ENCODE data around the gene RFK. TPM values are rescaled to one million over a fixed set of nuclear protein-coding genes. Genes with fewer than 3 reads are reported as not detected.

RFK gene
- total and polyA plus RNA-seq, 9 of the 15 experiments (the other 6 are each of a cell fraction or from before 2014, with no cell fraction given): 3.8 to 51.1 (median 14.8) TPM

GRCh38 chr9:76400534-76401096, 6.4 kb upstream of the RFK start (continued):
- TF ChIP-seq, protein P1, sequence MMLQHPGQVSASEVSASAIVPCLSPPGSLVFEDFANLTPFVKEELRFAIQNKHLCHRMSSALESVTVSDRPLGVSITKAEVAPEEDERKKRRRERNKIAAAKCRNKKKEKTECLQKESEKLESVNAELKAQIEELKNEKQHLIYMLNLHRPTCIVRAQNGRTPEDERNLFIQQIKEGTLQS (IDR thresholded peaks at IDR 0.05): no peak
- TF ChIP-seq, protein P1 (CRISPR knock-in tag; conservative IDR thresholded peaks at IDR 0.05): no peak
- TF ChIP-seq, protein P2, sequence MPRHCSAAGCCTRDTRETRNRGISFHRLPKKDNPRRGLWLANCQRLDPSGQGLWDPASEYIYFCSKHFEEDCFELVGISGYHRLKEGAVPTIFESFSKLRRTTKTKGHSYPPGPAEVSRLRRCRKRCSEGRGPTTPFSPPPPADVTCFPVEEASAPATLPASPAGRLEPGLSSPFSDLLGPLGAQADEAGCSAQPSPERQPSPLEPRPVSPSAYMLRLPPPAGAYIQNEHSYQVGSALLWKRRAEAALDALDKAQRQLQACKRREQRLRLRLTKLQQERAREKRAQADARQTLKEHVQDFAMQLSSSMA (CRISPR knock-in tag; IDR thresholded peaks at IDR 0.05): no peak

DNA sequence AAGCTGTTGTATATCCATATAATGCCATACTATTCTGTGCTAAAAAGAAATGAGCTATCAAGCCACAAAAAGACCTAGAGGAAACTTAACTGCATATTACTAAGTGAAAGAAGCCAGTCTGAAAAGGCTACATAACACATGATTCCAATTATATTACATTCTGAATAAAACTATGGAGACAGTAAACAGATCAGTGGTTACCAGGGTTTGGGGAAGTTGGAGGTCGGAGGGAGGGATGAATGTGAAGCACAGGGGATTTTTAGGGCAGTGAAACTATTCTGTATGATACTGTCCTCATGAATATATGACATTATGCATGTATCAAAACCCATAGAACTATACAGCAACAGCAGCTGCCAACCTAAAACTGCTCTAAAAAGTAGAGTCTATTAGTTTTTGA, 5.6 kb upstream of the RFK start:
- no peak overlapping the region for H2AFZ ChIP-seq (ENCODE audit: low read depth, low read length)
- ATAC-seq: no peak
- in situ Hi-C loops (cut with MboI): no loop called here
- no peak overlapping the region for H3K4me3 ChIP-seq
- CTCF ChIA-PET (ENCODE audit: low intra/inter-chr PET ratio): no interaction called here
- WGBS (ENCODE audit: insufficient coverage, low coverage, missing lambda C conversion rate): 0% methylated on average over 1 of the region's 1 CpG
- intact Hi-C loops (cut with micrococcal nuclease): loop anchor here (5.0 to 10.0 kb wide), 2 partner anchors 55 to 297 kb away; partner anchors contain the start of gene GCNT1
- DNase-seq (ENCODE audit: extremely low read depth in 1 of 4, low spot score in 3 of 4): no peak
- POLR2A ChIA-PET: interaction anchor here (0.6 kb wide), 1 partner anchor 1186 kb away, joined by 3 read pairs; no protein-coding TSS in a partner anchor
- H3K4me1 ChIP-seq (replicated peaks in 1 of 2; ENCODE audit: control insufficient read depth in 2 of 2, insufficient read depth in 2 of 2, low read length in 2 of 2): peaks cover 0 to 5% of the 10 kb centered on the region in 2 experiments; a peak in 2 of 5 replicates
- FAIRE-seq: no peak
- no peaks in the 10 kb centered on the region for H3K27me3 ChIP-seq (ENCODE audit: control insufficient read depth in 2 of 2, insufficient read depth in 2 of 2, low read length in 2 of 2)
- H3K36me3 ChIP-seq (ENCODE audit: control insufficient read depth, insufficient read depth, low read length): no peaks in the 10 kb centered on the region
- no peaks in the 10 kb centered on the region for H3K9me3 ChIP-seq (replicated peaks; ENCODE audit: control insufficient read depth, insufficient read depth, low read depth, low read length)
- BruUV-seq (replicated peaks): no TSS peak
- H3K4me2 ChIP-seq (ENCODE audit: insufficient read depth, low read length): no peak overlapping the region
- H3K27ac ChIP-seq (ENCODE audit: extremely low read depth, low read depth, low read length): no peak overlapping the region
- H3K9ac ChIP-seq (ENCODE audit: insufficient read depth in 1 of 2, low read depth in 2 of 2, low read length in 2 of 2): no peak overlapping the region
- H4K20me1 ChIP-seq (replicated peaks; ENCODE audit: control insufficient read depth, insufficient read depth, low read length): no peaks in the 10 kb centered on the region
- H3K9me1 ChIP-seq (ENCODE audit: control insufficient read depth, insufficient read depth, low read length): no peaks in the 10 kb centered on the region
- H3K79me2 ChIP-seq (ENCODE audit: control insufficient read depth, insufficient read depth, low read length): no peaks in the 10 kb centered on the region
- no peak for TF ChIP-seq MBD1 (CRISPR knock-in tag; IDR thresholded peaks at IDR 0.05)
- TF ChIP-seq, protein P3, sequence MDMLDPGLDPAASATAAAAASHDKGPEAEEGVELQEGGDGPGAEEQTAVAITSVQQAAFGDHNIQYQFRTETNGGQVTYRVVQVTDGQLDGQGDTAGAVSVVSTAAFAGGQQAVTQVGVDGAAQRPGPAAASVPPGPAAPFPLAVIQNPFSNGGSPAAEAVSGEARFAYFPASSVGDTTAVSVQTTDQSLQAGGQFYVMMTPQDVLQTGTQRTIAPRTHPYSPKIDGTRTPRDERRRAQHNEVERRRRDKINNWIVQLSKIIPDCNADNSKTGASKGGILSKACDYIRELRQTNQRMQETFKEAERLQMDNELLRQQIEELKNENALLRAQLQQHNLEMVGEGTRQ (CRISPR knock-in tag; IDR thresholded peaks at IDR 0.05): no peak
- TF ChIP-seq PHF20 (IDR thresholded peaks at IDR 0.05; ENCODE audit: partially characterized antibody): no peak
- no peak for TF ChIP-seq ZNF311 (CRISPR knock-in tag; IDR thresholded peaks at IDR 0.05)
